ENCODE data around the gene ISY1. TPM values are rescaled to one million over a fixed set of nuclear protein-coding genes. Genes with fewer than 3 reads are reported as not detected.

ISY1 gene
- total and polyA plus RNA-seq, 2 donors from 2014 or later, result 22.4 to 27.1 TPM

GRCh38 chr3:129122412-129123011, 38.4 kb downstream of the ISY1 start:
- peak overlapping the region; percentile 95 to 96 for H3K27ac ChIP-seq (ENCODE audit: low read depth in 2 of 2, low read length in 2 of 2)
- FAIRE-seq, result no peak
- H3K27me3 ChIP-seq (ENCODE audit: control insufficient read depth, insufficient read depth, low read length), result no peaks in the 10 kb centered on the region
- no peak overlapping the region for H3K4me3 ChIP-seq (ENCODE audit: low read length in 3 of 3)
- H3K9me3 ChIP-seq (ENCODE audit: control insufficient read depth in 2 of 3, insufficient read depth in 1 of 3, low read length in 3 of 3), result no peaks in the 10 kb centered on the region
- peaks cover 0 to 7% (median 5%) of the 10 kb centered on the region in 3 donors for H3K36me3 ChIP-seq (ENCODE audit: control insufficient read depth in 2 of 3, insufficient read depth in 3 of 3, low read length in 3 of 3)
- H3K4me1 ChIP-seq (ENCODE audit: control insufficient read depth in 2 of 3, insufficient read depth in 2 of 3, low read depth in 1 of 3, low read length in 3 of 3), result peaks cover 0 to 27% (median 21%) of the 10 kb centered on the region in 3 donors
- DNase-seq, result peak in 2 of 5 donors; percentile 40 to 61
- TF ChIP-seq, protein P1, sequence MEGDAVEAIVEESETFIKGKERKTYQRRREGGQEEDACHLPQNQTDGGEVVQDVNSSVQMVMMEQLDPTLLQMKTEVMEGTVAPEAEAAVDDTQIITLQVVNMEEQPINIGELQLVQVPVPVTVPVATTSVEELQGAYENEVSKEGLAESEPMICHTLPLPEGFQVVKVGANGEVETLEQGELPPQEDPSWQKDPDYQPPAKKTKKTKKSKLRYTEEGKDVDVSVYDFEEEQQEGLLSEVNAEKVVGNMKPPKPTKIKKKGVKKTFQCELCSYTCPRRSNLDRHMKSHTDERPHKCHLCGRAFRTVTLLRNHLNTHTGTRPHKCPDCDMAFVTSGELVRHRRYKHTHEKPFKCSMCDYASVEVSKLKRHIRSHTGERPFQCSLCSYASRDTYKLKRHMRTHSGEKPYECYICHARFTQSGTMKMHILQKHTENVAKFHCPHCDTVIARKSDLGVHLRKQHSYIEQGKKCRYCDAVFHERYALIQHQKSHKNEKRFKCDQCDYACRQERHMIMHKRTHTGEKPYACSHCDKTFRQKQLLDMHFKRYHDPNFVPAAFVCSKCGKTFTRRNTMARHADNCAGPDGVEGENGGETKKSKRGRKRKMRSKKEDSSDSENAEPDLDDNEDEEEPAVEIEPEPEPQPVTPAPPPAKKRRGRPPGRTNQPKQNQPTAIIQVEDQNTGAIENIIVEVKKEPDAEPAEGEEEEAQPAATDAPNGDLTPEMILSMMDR (IDR thresholded peaks at IDR 0.05; ENCODE audit: borderline replicate concordance, extremely low read depth, insufficient read depth), result no peak
- intact Hi-C loops (cut with DNase I), result no loop called here
- no peak overlapping the region for H3K9ac ChIP-seq (ENCODE audit: low read length in 3 of 3)

DNA sequence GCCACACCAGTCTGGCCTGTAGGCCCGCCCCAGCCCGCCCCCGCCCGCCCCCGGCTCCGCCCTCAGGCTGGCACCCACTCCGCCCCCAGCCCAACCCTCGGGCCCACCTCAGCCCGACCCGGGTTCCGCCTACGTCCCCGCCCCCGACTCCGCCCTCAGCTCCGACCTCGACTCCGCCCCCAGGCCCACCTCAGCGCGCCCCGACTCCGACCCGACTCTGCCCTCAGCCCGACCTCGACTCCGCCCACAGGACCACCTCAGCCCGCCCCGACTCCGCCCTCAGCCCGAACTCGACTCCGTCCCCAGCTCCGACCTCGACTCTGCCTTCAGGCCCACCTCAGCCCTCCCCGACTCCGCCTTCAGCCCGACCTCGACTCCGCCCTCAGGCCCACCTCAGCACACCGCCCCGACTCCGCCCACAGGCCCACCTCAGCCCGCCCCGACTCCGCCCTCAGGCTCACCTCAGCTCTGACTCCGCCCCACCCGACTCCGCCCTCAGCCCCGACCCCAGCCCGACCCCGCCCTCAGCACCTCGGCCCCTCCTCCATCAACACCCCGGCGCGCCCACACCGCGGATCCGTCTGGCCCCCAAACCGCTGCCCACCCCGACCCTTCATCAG, 39.0 kb downstream of the ISY1 start, which contains the start of gene RAB43:
TSS of gene RAB43 (minus strand) at position 13 of the 620 bp plus-strand sequence. CDS start 315 bp downstream, outside the sequence.
- peak within 1 kb of the TSS; percentile 77 to 87 (median 78) for H3K4me3 ChIP-seq (ENCODE audit: low read length in 3 of 3)
- peaks cover 0 to 9% (median 5%) of the 10 kb centered on the region in 3 donors for H3K36me3 ChIP-seq (ENCODE audit: control insufficient read depth in 2 of 3, insufficient read depth in 3 of 3, low read length in 3 of 3)
- H3K27me3 ChIP-seq (ENCODE audit: control insufficient read depth, insufficient read depth, low read length), result no peaks in the 10 kb centered on the region
- TF ChIP-seq, protein P1 (IDR thresholded peaks at IDR 0.05; ENCODE audit: borderline replicate concordance, extremely low read depth, insufficient read depth), result no peak
- FAIRE-seq, result no peak
- peak within 1 kb of the TSS; percentile 68 to 95 (median 76) for H3K9ac ChIP-seq (ENCODE audit: low read length in 3 of 3)
- intact Hi-C loops (cut with DNase I), result no loop called here
- peak within 1 kb of the TSS; percentile 95 to 96 for H3K27ac ChIP-seq (ENCODE audit: low read depth in 2 of 2, low read length in 2 of 2)
- DNase-seq, result peak; percentile 97 to 99 (median 97)
- no peaks in the 10 kb centered on the region for H3K9me3 ChIP-seq (ENCODE audit: control insufficient read depth in 2 of 3, insufficient read depth in 1 of 3, low read length in 3 of 3)
- H3K4me1 ChIP-seq (ENCODE audit: control insufficient read depth in 2 of 3, insufficient read depth in 2 of 3, low read depth in 1 of 3, low read length in 3 of 3), result peaks cover 0 to 30% (median 27%) of the 10 kb centered on the region in 3 donors

GRCh38 chr3:129121016-129121791, 39.7 kb downstream of the ISY1 start:
- peak in 3 of 5 donors; percentile 29 to 62 (median 32) for DNase-seq
- Histone ChIP-seq H3K27ac (ENCODE audit: low read depth in 2 of 2, low read length in 2 of 2) (peak overlapping the region; percentile 86 to 94), H3K27me3 (ENCODE audit: control insufficient read depth, insufficient read depth, low read length) (no peaks in the 10 kb centered on the region), H3K9me3 (ENCODE audit: control insufficient read depth in 2 of 3, insufficient read depth in 1 of 3, low read length in 3 of 3) (no peaks in the 10 kb centered on the region), H3K9ac (ENCODE audit: low read length in 3 of 3) (peak overlapping the region; percentile 68 to 95 (median 76)), H3K4me1 (ENCODE audit: control insufficient read depth in 2 of 3, insufficient read depth in 2 of 3, low read depth in 1 of 3, low read length in 3 of 3) (peaks cover 0 to 36% (median 32%) of the 10 kb centered on the region in 3 donors), H3K36me3 (ENCODE audit: control insufficient read depth in 2 of 3, insufficient read depth in 3 of 3, low read length in 3 of 3) (peaks cover 0 to 9% (median 5%) of the 10 kb centered on the region in 3 donors), H3K4me3 (ENCODE audit: low read length in 3 of 3) (peak overlapping the region; percentile 77 to 87 (median 78))
- TF ChIP-seq, protein P1 (IDR thresholded peaks at IDR 0.05; ENCODE audit: borderline replicate concordance, extremely low read depth, insufficient read depth), result no peak
- intact Hi-C loops (cut with DNase I), result no loop called here
- no peak for FAIRE-seq
